Panc1 (cell line): ENCODE results near the gene CSRNP2.

Experiments used
- CTCF ChIP-seq: fragments of 450-650 bp; IDR thresholded peaks from 2 replicates; pipeline ENCODE4 v1.5.1; 2017; ENCODE audit warnings: mild to moderate bottlenecking
- POLR2AphosphoS5 ChIP-seq: IDR thresholded peaks from 2 replicates; pipeline ENCODE4 v1.6.1; 2012; ENCODE audit warnings: mild to moderate bottlenecking, low read depth, low read length, moderate library complexity
- REST ChIP-seq, 2 experiments: IDR thresholded peaks; 2 replicates each; pipeline ENCODE4 v1.6.1; 2011 to 2012; ENCODE audit warnings: low read depth in 2 of 2, control low read depth in 1 of 2, low read length in 1 of 2, mild to moderate bottlenecking in 1 of 2, moderate library complexity in 1 of 2; ENCODE audit not compliant: insufficient read depth in 1 of 2
- SIN3A ChIP-seq: IDR thresholded peaks from 2 replicates; pipeline ENCODE4 v1.6.1; 2012; ENCODE audit warnings: low read depth, mild to moderate bottlenecking, low read length, moderate library complexity, borderline replicate concordance; ENCODE audit not compliant: insufficient read depth
- TCF7L2 ChIP-seq: IDR thresholded peaks from 2 replicates; pipeline ENCODE4 v1.6.1; 2011; ENCODE audit warnings: mild to moderate bottlenecking, low read depth, low read length, inconsistent platforms

GRCh38 chr12:51025338-51025835, 58.0 kb downstream of the CSRNP2 start:
- TF ChIP-seq CTCF (no peak), REST (IDR thresholded peaks at IDR 0.05; ENCODE audit: insufficient read depth in 1 of 2, low read depth in 2 of 2, low read length in 1 of 2) (no peak), POLR2AphosphoS5 (no peak), SIN3A (no peak), TCF7L2 (no peak)
